GM12878 (cell line): ENCODE results near the gene ASIC2. TPM values are rescaled to one million over a fixed set of nuclear protein-coding genes. Genes with fewer than 3 reads are reported as not detected.

Source experiments
- ATAC-seq: fragments of 200-7000 bp; cut with Tn5 transposase; 3 replicates; pipeline ENCODE4 v1.9.1; 2020; ENCODE audit warnings: mild to moderate bottlenecking, moderate library complexity
- BruUV-seq: library from RNA; stranded (reverse); fragments of 400-500 nt; replicated peaks from 2 replicates; lab custom pipeline; 2021; lab: Mats Ljungman, UMichigan
- CTCF ChIA-PET: fragments of 300-600 bp; sonication (Branson Sonifier 250); formaldehyde crosslinking; extraction: SDS; loops from one replicate; lab custom pipeline; 2021; ENCODE audit warnings: inconsistent platforms; lab: Yijun Ruan, JAX
- POLR2A ChIA-PET: fragments of 350-600 bp; formaldehyde crosslinking; extraction: SDS; loops from one replicate; lab custom pipeline; 2021; ENCODE audit warnings: inconsistent platforms; lab: Charles Lee
- RAD21 ChIA-PET: fragments of 300-600 bp; sonication (Branson Sonifier 250); formaldehyde crosslinking; loops from one replicate; lab custom pipeline; 2023; ENCODE audit warnings: antibody characterized with exemption; ENCODE audit not compliant: unreplicated experiment; lab: Charles Lee
- SMC1A ChIA-PET: fragments of 300-600 bp; sonication (Branson Sonifier 250); formaldehyde crosslinking; loops from one replicate; lab custom pipeline; 2023; ENCODE audit not compliant: unreplicated experiment, uncharacterized antibody; lab: Charles Lee
- DNase-seq: peaks from one replicate; pipeline ENCODE4 v3.0.0-alpha.2; 2011; ENCODE audit warnings: low read depth, low spot score
- FAIRE-seq: peaks from 3 replicates; lab custom pipeline; 2011; peaks lifted over from hg19 to GRCh38; lab: Jason Lieb, UNC
- H2AFZ ChIP-seq: 2 replicates; pipeline ENCODE4 v1.6.0; 2011; ENCODE audit warnings: low read depth, low read length, control low read depth; ENCODE audit not compliant: control insufficient read depth
- H3K27ac ChIP-seq: 2 replicates; pipeline ENCODE4 v1.5.1; 2011; ENCODE audit warnings: control low read depth; ENCODE audit not compliant: control insufficient read depth, insufficient read depth
- H3K27me3 ChIP-seq, 2 experiments: replicated peaks in 1 of 2; 2 replicates each; pipeline versions ENCODE4 v1.6.0 to v1.6.1; 2011; ENCODE audit warnings: low read length in 1 of 2; ENCODE audit not compliant: control insufficient read depth in 2 of 2, insufficient read depth in 2 of 2
- H3K36me3 ChIP-seq, 2 experiments: 2 replicates each; pipeline ENCODE4 v1.5.1; 2011; ENCODE audit warnings: low read length in 1 of 2; ENCODE audit not compliant: control insufficient read depth in 2 of 2, insufficient read depth in 2 of 2
- H3K4me1 ChIP-seq: 2 replicates; pipeline ENCODE4 v1.6.1; 2011; ENCODE audit warnings: mild to moderate bottlenecking, low read length, moderate library complexity, mixed read lengths; ENCODE audit not compliant: control insufficient read depth, insufficient read depth
- H3K4me2 ChIP-seq: 2 replicates; pipeline ENCODE4 v1.6.0; 2011; ENCODE audit warnings: control low read depth; ENCODE audit not compliant: control insufficient read depth, insufficient read depth
- H3K4me3 ChIP-seq: fragments of 200-600 bp; sonication (generic); 2 replicates; pipeline ENCODE4 v1.5.1; 2016
- H3K79me2 ChIP-seq: 2 replicates; pipeline ENCODE4 v1.6.0; 2011; ENCODE audit warnings: low read length; ENCODE audit not compliant: control insufficient read depth, insufficient read depth
- H3K9ac ChIP-seq: 2 replicates; pipeline ENCODE4 v1.8.0; 2011; ENCODE audit warnings: low read length, control low read depth, mixed read lengths; ENCODE audit not compliant: control insufficient read depth, insufficient read depth
- H3K9me3 ChIP-seq: replicated peaks from 3 replicates; pipeline ENCODE4 v1.5.1; 2011; ENCODE audit warnings: mild to moderate bottlenecking, low read length; ENCODE audit not compliant: control insufficient read depth, insufficient read depth
- H4K20me1 ChIP-seq: 2 replicates; pipeline ENCODE4 v1.6.0; 2011; ENCODE audit not compliant: control insufficient read depth, insufficient read depth
- ATF2 ChIP-seq: IDR thresholded peaks from 2 replicates; pipeline ENCODE4 v1.6.1; 2012; ENCODE audit warnings: low read length, inconsistent platforms
- CHD1 ChIP-seq: IDR thresholded peaks from 2 replicates; pipeline ENCODE4 v1.6.1; 2012; ENCODE audit warnings: low read depth, low read length, improper control_type of control experiment
- EZH2 ChIP-seq: IDR thresholded peaks from 2 replicates; pipeline ENCODE4 v1.6.1; 2012; ENCODE audit warnings: low read depth, mild to moderate bottlenecking, control low read depth, inconsistent platforms, low read length, borderline replicate concordance; ENCODE audit not compliant: control insufficient read depth
- NFYA ChIP-seq: IDR thresholded peaks from 2 replicates; pipeline ENCODE4 v1.6.1; 2011; ENCODE audit warnings: low read depth, mild to moderate bottlenecking, low read length, improper control_type of control experiment, borderline replicate concordance
- NRF1 ChIP-seq: conservative IDR thresholded peaks from 2 replicates; pipeline ENCODE4 v1.6.1; 2011; ENCODE audit warnings: mild to moderate bottlenecking, low read depth, low read length, improper control_type of control experiment
- STAT3 ChIP-seq: IDR thresholded peaks from 2 replicates; pipeline ENCODE4 v1.6.1; 2011; ENCODE audit warnings: low read depth, low read length, improper control_type of control experiment
- ZNF207 ChIP-seq: fragments of 450-650 bp; IDR thresholded peaks from 2 replicates; pipeline ENCODE4 v1.6.1; 2014; ENCODE audit warnings: antibody characterized with exemption, mild to moderate bottlenecking, borderline replicate concordance
- ZZZ3 ChIP-seq: IDR thresholded peaks from 2 replicates; pipeline ENCODE4 v1.6.1; 2011; ENCODE audit warnings: low read depth; ENCODE audit not compliant: control insufficient read depth, insufficient read length
- WGBS: methylation state at CpG from one replicate; pipeline ENCODE4 v1.1.6; 2016; ENCODE audit warnings: low lambda C conversion rate; ENCODE audit not compliant: insufficient replicate concordance, insufficient coverage; ENCODE audit errors: missing lambda C conversion rate; 5-methylcytosine and 5-hydroxymethylcytosine counted together
- in situ Hi-C: fragments of 300-500 bp; cut with MboI; formaldehyde crosslinking; loops from 9 replicates; pipeline ENCODE4 v1.14.3; 2018; ENCODE audit warnings: mixed read lengths
- intact Hi-C: fragments of 100-400 bp; cut with micrococcal nuclease; formaldehyde crosslinking; loops from one replicate; pipeline ENCODE4 v1.14.2; 2022; ENCODE audit not compliant: unreplicated experiment
- polyA plus RNA-seq, 11 experiments: library from polyadenylated mRNA; depleted of rRNA in 4 of 11; unstranded in 6 of 11; stranded (reverse) in 5 of 11; fragments of >200 nt; fragmentation: Nextera tagmentation in 4 of 11; fragmentation: Illumina TruSeq in 1 of 11; extraction: Ambion mirVana in 4 of 11; extraction: Trizol in 1 of 11; gene quantifications; 1 replicate in 1 of 11; 2 replicates in 10 of 11; pipeline versions ENCODE4 v1.2.1 to v1.2.3, GENCODE V29; 2011 to 2016; ENCODE audit warnings: inconsistent platforms in 2 of 11, missing spikeins in 2 of 11, low read depth in 1 of 11
- total RNA-seq, 4 experiments: library from RNA; depleted of rRNA in 3 of 4; stranded (reverse); fragments of >200 nt in 3 of 4; fragmentation: Illumina TruSeq in 1 of 4; extraction: Trizol in 1 of 4; gene quantifications; 2 replicates each; pipeline versions ENCODE4 v1.2.1 to v1.2.3, GENCODE V29; 2013 to 2021

ASIC2 gene
- total and polyA plus RNA-seq, 10 of the 15 experiments (the other 5 are each of a cell fraction or from before 2014, with no cell fraction given): not detected

DNA sequence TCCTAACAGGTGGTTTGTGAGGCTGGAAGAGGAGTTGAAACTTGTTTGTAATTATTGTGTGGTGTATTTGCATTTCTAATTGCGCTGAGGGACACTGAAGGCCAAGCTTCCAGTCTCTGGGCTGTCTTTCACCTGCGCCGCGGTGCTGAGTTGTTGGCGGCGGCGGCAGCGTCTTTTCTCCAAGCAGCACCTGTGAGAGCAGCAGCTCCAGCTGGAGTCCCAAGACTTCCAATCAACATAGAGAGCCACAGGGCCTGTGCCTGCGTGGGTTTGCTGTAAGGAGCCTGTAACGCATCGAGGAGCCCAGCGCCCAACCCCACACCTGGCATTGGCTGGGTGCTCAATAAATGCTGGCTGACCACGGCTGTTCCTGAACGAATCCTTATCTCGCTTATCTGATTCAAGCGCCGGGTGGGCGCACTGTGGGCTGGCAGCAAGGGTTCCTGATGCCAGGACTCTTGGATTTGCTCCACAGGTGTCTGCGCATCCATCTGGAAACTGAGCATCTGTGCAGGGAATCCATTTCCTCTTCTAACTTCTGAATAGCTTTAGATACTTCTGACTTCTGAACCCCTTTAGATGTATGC lies 138.1 kb downstream of the ASIC2 start:
- ATAC-seq: no peak
- no peaks in the 10 kb centered on the region for H3K4me1 ChIP-seq
- no peaks in the 10 kb centered on the region for H4K20me1 ChIP-seq
- BruUV-seq: no TSS peak
- DNase-seq: no peak
- 58% methylated on average over 19 of the region's 19 CpGs for WGBS
- H3K36me3 ChIP-seq: no peaks in the 10 kb centered on the region
- TF ChIP-seq NRF1 (no peak), ZNF207 (no peak), ATF2 (no peak), ZZZ3 (no peak), CHD1 (no peak), EZH2 (no peak), NFYA (no peak), STAT3 (no peak)
- TF ChIP-seq, all 136 proteins: peak for 0
- in situ Hi-C loops: no loop called here
- Histone ChIP-seq H3K4me2 (no peak overlapping the region), H3K79me2 (no peaks in the 10 kb centered on the region), H3K27me3 (no peaks in the 10 kb centered on the region; a peak in 2 of 4 replicates), H3K27ac (no peak overlapping the region), H3K4me3 (no peak overlapping the region), H2AFZ (no peak overlapping the region), H3K9ac (no peak overlapping the region), H3K9me3 (no peaks in the 10 kb centered on the region)
- ChIA-PET POLR2A (interaction anchor here (0.7 kb wide), 1 partner anchor 292 kb away, joined by 4 read pairs; no protein-coding TSS in a partner anchor), RAD21 (no interaction called here), CTCF (no interaction called here), SMC1A (no interaction called here)
- intact Hi-C loops: no loop called here
- FAIRE-seq: no peak
